GM12864 (cell line): ENCODE data around the gene IRF6.

Experiments used
- DNase-seq: peaks from one replicate; pipeline ENCODE4 v3.0.0-alpha.2; 2011; ENCODE audit warnings: low read depth
- H3K4me3 ChIP-seq: 2 replicates; pipeline ENCODE4 v1.5.1; 2011; ENCODE audit warnings: mild to moderate bottlenecking, low read depth, low read length, control low read depth
- CTCF ChIP-seq: IDR thresholded peaks from 2 replicates; pipeline ENCODE4 v1.5.1; 2011; ENCODE audit warnings: low read depth, mild to moderate bottlenecking, moderate library complexity, low read length, control low read depth, inconsistent platforms; ENCODE audit errors: missing control alignments

Gene IRF6

GRCh38 chr1:209849388-209849787 is 43.4 kb upstream of the IRF6 start:
- DNase-seq = no peak
- no peak for TF ChIP-seq CTCF

DNA sequence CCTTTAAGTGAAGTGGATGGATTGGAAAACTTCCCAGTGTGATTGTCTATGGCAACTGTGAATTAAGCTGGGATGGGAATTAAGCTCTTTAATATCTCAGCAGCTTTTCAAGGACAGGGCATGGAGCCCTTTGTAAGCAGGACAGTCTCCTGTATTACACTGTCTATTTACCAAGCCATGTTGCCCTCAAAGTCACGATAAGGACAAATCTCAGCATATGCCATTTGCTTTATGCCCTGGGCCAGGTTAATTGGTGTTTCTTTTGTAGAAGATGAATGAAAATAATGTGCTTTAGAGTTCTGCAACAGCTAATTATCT is 39.4 kb upstream of the IRF6 start:
- DNase-seq = no peak
- no peak for TF ChIP-seq CTCF
- no peak overlapping the region for H3K4me3 ChIP-seq

More at GRCh38 chr1:209849388-209849787, 43.4 kb upstream of the IRF6 start:
- H3K4me3 ChIP-seq = no peak overlapping the region

GRCh38 chr1:209844695-209845407 is 38.9 kb upstream of the IRF6 start:
- TF ChIP-seq CTCF = no peak
- H3K4me3 ChIP-seq = no peak overlapping the region
- DNase-seq = no peak

DNA sequence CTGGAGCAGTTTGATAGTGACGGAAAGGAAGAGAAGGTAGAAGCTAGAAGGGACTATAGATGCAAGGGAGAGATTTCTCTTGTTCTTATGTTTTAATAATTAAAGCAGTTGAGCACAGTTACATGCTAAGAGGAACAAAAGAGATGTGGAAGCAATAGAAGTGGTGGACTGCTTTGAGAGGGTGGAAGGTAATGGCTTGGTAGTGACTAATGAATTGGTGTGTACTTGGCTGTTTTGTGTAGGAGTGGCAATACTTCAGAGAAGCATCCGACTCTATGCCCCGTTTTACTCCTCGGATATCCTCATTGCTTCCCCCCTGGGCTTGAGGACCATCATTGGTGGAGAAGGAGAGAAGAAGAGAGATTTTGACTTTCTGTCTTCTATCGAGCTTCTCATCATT is 34.7 kb upstream of the IRF6 start:
- TF ChIP-seq CTCF = no peak
- no peak for DNase-seq
- H3K4me3 ChIP-seq = no peak overlapping the region

GRCh38 chr1:209839875-209840546 is 34.1 kb upstream of the IRF6 start:
- no peak for DNase-seq
- TF ChIP-seq CTCF = no peak
- H3K4me3 ChIP-seq = no peak overlapping the region

DNA sequence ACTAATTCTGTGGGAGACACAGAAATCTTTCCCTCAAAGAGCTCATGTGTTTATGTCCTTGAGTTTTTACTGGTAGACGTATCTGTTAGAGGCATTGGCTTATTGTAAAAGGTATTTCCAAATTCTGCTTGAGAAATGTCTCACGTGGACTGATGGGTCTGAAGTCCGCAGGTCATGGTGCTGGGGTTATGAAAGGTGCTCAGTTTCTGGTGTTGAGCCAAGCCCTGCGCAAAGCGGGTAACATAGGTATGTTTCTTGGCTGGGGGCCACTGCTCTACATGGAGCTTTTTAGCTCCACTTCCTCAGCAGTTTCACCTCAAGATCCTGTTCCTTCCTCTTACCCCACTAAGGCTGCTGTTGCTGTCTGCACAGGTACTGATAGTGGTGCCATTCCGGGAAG is 32.6 kb upstream of the IRF6 start:
- TF ChIP-seq CTCF = no peak
- DNase-seq = no peak
- H3K4me3 ChIP-seq = no peak overlapping the region

- TF ChIP-seq CTCF = no peak
- no peak overlapping the region for H3K4me3 ChIP-seq
- no peak for DNase-seq
These were observed 31.7 kb upstream of the IRF6 start for GRCh38 chr1:209837671-209838070.
